Hematopoietic multipotent progenitor cell treated with erythropoietin and hydrocortisone succinate and interleukin-3 and kit ligand, for 4 days (in vitro differentiated cells): ENCODE data around the gene EDN3.
A peak's percentile ranks its signal among the peaks of the same experiment; 100 is the strongest.

Experiments used
- DNase-seq: peaks from one replicate; pipeline ENCODE4 v3.0.0-alpha.2; 2015

The EDN3 gene

DNA sequence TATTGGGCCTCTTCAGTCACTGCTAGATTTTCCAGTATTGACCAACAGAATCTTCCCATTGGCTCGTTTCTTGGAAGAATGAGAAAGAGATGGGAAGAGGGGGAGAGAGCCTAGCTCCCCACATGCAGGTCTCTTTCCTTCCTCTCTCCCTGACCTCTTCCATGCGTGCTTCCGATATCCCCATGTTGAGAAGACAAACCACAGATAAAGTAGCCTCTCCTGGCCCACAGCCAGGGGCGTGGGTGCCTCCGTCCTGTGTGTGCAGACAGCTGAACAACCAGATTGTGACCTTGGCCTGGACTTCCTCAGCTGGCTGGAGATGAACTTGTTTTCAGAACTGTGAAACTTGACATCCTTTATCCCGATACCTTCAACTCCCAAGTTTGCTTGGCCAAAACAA lies 71.0 kb downstream of the EDN3 start:
- DNase-seq: peak; percentile 70

DNA sequence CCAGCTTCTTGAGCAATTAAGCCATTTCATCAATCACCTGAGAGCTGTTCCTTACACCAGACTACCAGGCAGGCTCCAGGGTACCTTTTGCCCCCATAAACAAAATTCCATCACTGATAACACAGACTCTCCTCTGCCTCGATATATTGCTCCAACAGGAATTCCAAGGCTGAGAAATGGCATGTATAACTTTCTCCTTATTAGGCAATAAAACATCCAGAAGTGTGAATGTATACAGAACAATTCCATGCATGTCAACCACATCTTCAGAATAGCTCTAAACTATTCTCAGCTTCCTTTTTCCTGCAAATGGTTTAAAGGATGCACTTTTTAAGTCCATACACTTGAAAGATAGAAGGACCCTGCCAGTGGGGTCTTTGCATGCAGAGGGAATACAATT lies 73.8 kb downstream of the EDN3 start:
- no peak for DNase-seq

DNA sequence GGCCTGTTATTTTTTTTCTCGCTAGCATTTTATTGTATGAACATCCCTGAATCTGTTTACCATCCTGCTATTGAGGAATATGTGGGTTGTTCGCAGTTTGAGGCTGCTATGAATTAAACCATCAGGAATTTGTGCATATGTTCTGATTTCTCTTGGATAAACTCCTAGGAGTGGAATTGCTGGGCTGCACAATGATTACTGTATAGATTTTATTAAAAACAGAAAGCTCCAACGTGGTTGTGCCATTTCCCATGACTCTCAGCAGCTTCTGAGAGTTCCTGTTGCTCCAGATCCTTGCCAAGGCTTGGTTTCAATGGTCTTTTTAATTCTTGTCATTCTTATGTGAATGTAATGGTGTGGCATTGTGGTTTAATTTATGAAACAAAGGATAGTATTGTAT lies 75.1 kb downstream of the EDN3 start:
- DNase-seq: no peak
